ENCODE data around the gene PIGU. TPM values are rescaled to one million over a fixed set of nuclear protein-coding genes. Genes with fewer than 3 reads are reported as not detected.
A peak's percentile ranks its signal among the peaks of the same experiment; 100 is the strongest.

The PIGU gene
- polyA plus RNA-seq, 3 donors = 5.8 to 11.3 (median 10.9) TPM

- peak overlapping the region; percentile 80 to 92 (median 92) for H3K4me3 ChIP-seq (replicated peaks in 1 of 3; ENCODE audit: low read depth in 2 of 3, low read length in 3 of 3)
- H3K4me3 Mint-ChIP-seq = peak overlapping the region; percentile 94 to 95
- peak overlapping the region in 1 of 2 donors; percentile 74 for H3K27ac ChIP-seq (ENCODE audit: low read depth in 1 of 2, low read length in 2 of 2)
- peaks cover 16% of the 10 kb centered on the region for H3K4me1 Mint-ChIP-seq
- no peaks in the 10 kb centered on the region for H3K36me3 Mint-ChIP-seq
- H3K9me3 Mint-ChIP-seq = peaks cover 0 to 6% (median 0%) of the 10 kb centered on the region in 7 donors
- H3K36me3 ChIP-seq (replicated peaks in 1 of 2; ENCODE audit: control insufficient read depth in 1 of 2, insufficient read depth in 2 of 2, low read length in 2 of 2) = no peaks in the 10 kb centered on the region
- no peaks in the 10 kb centered on the region for H3K9me3 ChIP-seq (replicated peaks in 1 of 2; ENCODE audit: control insufficient read depth in 1 of 2, insufficient read depth in 1 of 2, low read length in 2 of 2)
- intact Hi-C loops (cut with micrococcal nuclease) = loop anchor here (2.0 to 5.0 kb wide), 2 partner anchors 29 to 36 kb away; partner anchors contain the start of gene TP53INP2 (in 1 of the 2)
- peak overlapping the region; percentile 86 for H3K4me2 ChIP-seq (replicated peaks; ENCODE audit: extremely low read depth, low read length, poor library complexity, severe bottlenecking)
- no peaks in the 10 kb centered on the region for H3K27me3 ChIP-seq (ENCODE audit: control insufficient read depth in 2 of 2, insufficient read depth in 2 of 2, low read length in 2 of 2)
- 2% methylated on average over 9 of the region's 14 CpGs for WGBS (ENCODE audit: insufficient coverage)
- H3K9ac ChIP-seq (ENCODE audit: insufficient read depth, low read length, poor library complexity, severe bottlenecking) = peak overlapping the region; percentile 66
- no peaks in the 10 kb centered on the region for H4K20me1 ChIP-seq (ENCODE audit: insufficient read depth, low read length)
- TF ChIP-seq CTCF (IDR thresholded peaks at IDR 0.05) = no peak
- DNase-seq = no peak
- peaks cover 49% of the 10 kb centered on the region for H3K79me2 ChIP-seq (ENCODE audit: insufficient read depth, low read length)
- H3K27me3 Mint-ChIP-seq (ENCODE audit: low read depth in 3 of 3) = no peaks in the 10 kb centered on the region
- H3K27ac Mint-ChIP-seq = peak overlapping the region; percentile 76 to 98 (median 91)
- peaks cover 24 to 29% of the 10 kb centered on the region in 2 donors for H3K4me1 ChIP-seq (ENCODE audit: control insufficient read depth in 1 of 2, insufficient read depth in 2 of 2, low read length in 2 of 2)
- H2AFZ ChIP-seq (ENCODE audit: insufficient read depth, low read depth, low read length, poor library complexity, severe bottlenecking) = peak overlapping the region; percentile 90
Measured at GRCh38 chr20:34675993-34676641, 775 bp downstream of the PIGU start.

GRCh38 chr20:34675561-34675960 is 1.3 kb downstream of the PIGU start:
- no peaks in the 10 kb centered on the region for H3K9me3 ChIP-seq (replicated peaks in 1 of 2; ENCODE audit: control insufficient read depth in 1 of 2, insufficient read depth in 1 of 2, low read length in 2 of 2)
- TF ChIP-seq CTCF (IDR thresholded peaks at IDR 0.05) = no peak
- no peaks in the 10 kb centered on the region for H4K20me1 ChIP-seq (ENCODE audit: insufficient read depth, low read length)
- H3K27ac Mint-ChIP-seq = no peak overlapping the region
- peaks cover 20 to 23% of the 10 kb centered on the region in 2 donors for H3K4me1 ChIP-seq (ENCODE audit: control insufficient read depth in 1 of 2, insufficient read depth in 2 of 2, low read length in 2 of 2)
- H3K27me3 Mint-ChIP-seq (ENCODE audit: low read depth in 3 of 3) = no peaks in the 10 kb centered on the region
- H3K4me1 Mint-ChIP-seq = peaks cover 11% of the 10 kb centered on the region
- peaks cover 0 to 6% (median 0%) of the 10 kb centered on the region in 7 donors for H3K9me3 Mint-ChIP-seq
- no peak overlapping the region for H2AFZ ChIP-seq (ENCODE audit: insufficient read depth, low read depth, low read length, poor library complexity, severe bottlenecking)
- intact Hi-C loops (cut with micrococcal nuclease) = loop anchor here in 1 of 2 donors (5.0 kb wide), 1 partner anchor 37 kb away; no protein-coding TSS in a partner anchor
- peak overlapping the region in 1 of 3 experiments; percentile 92 for H3K4me3 ChIP-seq (replicated peaks in 1 of 3; ENCODE audit: low read depth in 2 of 3, low read length in 3 of 3)
- H3K4me2 ChIP-seq (replicated peaks; ENCODE audit: extremely low read depth, low read length, poor library complexity, severe bottlenecking) = no peak overlapping the region
- H3K27ac ChIP-seq (ENCODE audit: low read depth in 1 of 2, low read length in 2 of 2) = no peak overlapping the region
- no peak for DNase-seq
- 8% methylated on average over 3 of the region's 3 CpGs for WGBS (ENCODE audit: insufficient coverage)
- H3K4me3 Mint-ChIP-seq = no peak overlapping the region
- no peak overlapping the region for H3K9ac ChIP-seq (ENCODE audit: insufficient read depth, low read length, poor library complexity, severe bottlenecking)
- H3K79me2 ChIP-seq (ENCODE audit: insufficient read depth, low read length) = peaks cover 49% of the 10 kb centered on the region
- H3K36me3 ChIP-seq (replicated peaks in 1 of 2; ENCODE audit: control insufficient read depth in 1 of 2, insufficient read depth in 2 of 2, low read length in 2 of 2) = no peaks in the 10 kb centered on the region
- no peaks in the 10 kb centered on the region for H3K36me3 Mint-ChIP-seq
- no peaks in the 10 kb centered on the region for H3K27me3 ChIP-seq (ENCODE audit: control insufficient read depth in 2 of 2, insufficient read depth in 2 of 2, low read length in 2 of 2)
